Measurements from ENCODE around the gene LONP1.

DNA sequence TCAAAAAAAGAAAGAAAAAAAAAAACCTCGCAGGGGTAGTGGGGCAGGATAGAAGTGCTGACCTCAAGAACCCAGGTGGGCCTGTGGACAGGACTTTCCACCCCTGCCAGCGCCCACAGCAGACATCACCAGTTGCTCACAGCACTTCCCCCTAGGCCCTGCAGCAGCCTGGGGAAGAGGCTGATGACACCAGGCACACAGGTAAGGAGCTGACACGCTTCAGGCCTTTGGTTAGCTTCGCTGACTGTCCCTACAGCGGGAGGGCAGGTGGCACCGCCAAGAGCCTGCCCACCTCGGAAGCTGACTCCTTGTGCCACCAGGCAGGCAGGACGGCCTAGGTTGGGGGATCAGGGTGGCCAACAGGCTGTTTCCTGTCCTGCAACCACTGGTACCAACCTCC, 8.9 kb downstream of the LONP1 start:
- no peak for TF ChIP-seq PBX3 (IDR thresholded peaks at IDR 0.05)
- TF ChIP-seq, protein P1, sequence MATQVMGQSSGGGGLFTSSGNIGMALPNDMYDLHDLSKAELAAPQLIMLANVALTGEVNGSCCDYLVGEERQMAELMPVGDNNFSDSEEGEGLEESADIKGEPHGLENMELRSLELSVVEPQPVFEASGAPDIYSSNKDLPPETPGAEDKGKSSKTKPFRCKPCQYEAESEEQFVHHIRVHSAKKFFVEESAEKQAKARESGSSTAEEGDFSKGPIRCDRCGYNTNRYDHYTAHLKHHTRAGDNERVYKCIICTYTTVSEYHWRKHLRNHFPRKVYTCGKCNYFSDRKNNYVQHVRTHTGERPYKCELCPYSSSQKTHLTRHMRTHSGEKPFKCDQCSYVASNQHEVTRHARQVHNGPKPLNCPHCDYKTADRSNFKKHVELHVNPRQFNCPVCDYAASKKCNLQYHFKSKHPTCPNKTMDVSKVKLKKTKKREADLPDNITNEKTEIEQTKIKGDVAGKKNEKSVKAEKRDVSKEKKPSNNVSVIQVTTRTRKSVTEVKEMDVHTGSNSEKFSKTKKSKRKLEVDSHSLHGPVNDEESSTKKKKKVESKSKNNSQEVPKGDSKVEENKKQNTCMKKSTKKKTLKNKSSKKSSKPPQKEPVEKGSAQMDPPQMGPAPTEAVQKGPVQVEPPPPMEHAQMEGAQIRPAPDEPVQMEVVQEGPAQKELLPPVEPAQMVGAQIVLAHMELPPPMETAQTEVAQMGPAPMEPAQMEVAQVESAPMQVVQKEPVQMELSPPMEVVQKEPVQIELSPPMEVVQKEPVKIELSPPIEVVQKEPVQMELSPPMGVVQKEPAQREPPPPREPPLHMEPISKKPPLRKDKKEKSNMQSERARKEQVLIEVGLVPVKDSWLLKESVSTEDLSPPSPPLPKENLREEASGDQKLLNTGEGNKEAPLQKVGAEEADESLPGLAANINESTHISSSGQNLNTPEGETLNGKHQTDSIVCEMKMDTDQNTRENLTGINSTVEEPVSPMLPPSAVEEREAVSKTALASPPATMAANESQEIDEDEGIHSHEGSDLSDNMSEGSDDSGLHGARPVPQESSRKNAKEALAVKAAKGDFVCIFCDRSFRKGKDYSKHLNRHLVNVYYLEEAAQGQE (IDR thresholded peaks at IDR 0.05) = no peak
- TF ChIP-seq, protein P2, sequence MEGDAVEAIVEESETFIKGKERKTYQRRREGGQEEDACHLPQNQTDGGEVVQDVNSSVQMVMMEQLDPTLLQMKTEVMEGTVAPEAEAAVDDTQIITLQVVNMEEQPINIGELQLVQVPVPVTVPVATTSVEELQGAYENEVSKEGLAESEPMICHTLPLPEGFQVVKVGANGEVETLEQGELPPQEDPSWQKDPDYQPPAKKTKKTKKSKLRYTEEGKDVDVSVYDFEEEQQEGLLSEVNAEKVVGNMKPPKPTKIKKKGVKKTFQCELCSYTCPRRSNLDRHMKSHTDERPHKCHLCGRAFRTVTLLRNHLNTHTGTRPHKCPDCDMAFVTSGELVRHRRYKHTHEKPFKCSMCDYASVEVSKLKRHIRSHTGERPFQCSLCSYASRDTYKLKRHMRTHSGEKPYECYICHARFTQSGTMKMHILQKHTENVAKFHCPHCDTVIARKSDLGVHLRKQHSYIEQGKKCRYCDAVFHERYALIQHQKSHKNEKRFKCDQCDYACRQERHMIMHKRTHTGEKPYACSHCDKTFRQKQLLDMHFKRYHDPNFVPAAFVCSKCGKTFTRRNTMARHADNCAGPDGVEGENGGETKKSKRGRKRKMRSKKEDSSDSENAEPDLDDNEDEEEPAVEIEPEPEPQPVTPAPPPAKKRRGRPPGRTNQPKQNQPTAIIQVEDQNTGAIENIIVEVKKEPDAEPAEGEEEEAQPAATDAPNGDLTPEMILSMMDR (IDR thresholded peaks at IDR 0.05) = no peak
- no peak for TF ChIP-seq CEBPB (IDR thresholded peaks at IDR 0.05)
- no peak for TF ChIP-seq ELK1 (IDR thresholded peaks at IDR 0.05; ENCODE audit: low read depth, low read length)
- no peak for TF ChIP-seq CBX8 (IDR thresholded peaks at IDR 0.05)
- no peak for TF ChIP-seq ZSCAN20 (CRISPR knock-in tag; IDR thresholded peaks at IDR 0.05)
- no peak for TF ChIP-seq RCOR1 (IDR thresholded peaks at IDR 0.05; ENCODE audit: low read depth, low read length)

Data from A549 (cell line).